Liver (tissue), 9 donors: ENCODE data around the gene C11orf24. TPM values are rescaled to one million over a fixed set of nuclear protein-coding genes. Genes with fewer than 3 reads are reported as not detected.

Source experiments
- DNase-seq: peaks from one replicate; pipeline ENCODE4 v3.0.0-alpha.2; 2017; ENCODE audit warnings: low spot score
- H3K27ac ChIP-seq, 2 donors: one replicate each; pipeline ENCODE4 v1.7.0; 2013; ENCODE audit warnings: inconsistent platforms in 2 of 2, low read length in 2 of 2, control low read depth in 1 of 2, low read depth in 1 of 2, mild to moderate bottlenecking in 1 of 2
- H3K27me3 ChIP-seq, 4 donors: one replicate each; pipeline versions ENCODE4 v1.6.1 to v1.7.0; 2013; ENCODE audit warnings: low read length in 3 of 4, inconsistent platforms in 1 of 4, mild to moderate bottlenecking in 1 of 4, moderate library complexity in 1 of 4; ENCODE audit not compliant: control insufficient read depth in 4 of 4, insufficient read depth in 4 of 4
- H3K36me3 ChIP-seq, 4 donors: one replicate each; pipeline versions ENCODE4 v1.6.1 to v1.7.0; 2013; ENCODE audit warnings: low read length in 3 of 4, mild to moderate bottlenecking in 3 of 4, low read depth in 1 of 4, moderate library complexity in 1 of 4; ENCODE audit not compliant: control insufficient read depth in 4 of 4, insufficient read depth in 3 of 4
- H3K4me1 ChIP-seq, 4 donors: one replicate each; pipeline versions ENCODE4 v1.6.1 to v1.7.0; 2013; ENCODE audit warnings: low read length in 3 of 4, mild to moderate bottlenecking in 3 of 4, moderate library complexity in 1 of 4; ENCODE audit not compliant: control insufficient read depth in 4 of 4, insufficient read depth in 4 of 4
- H3K4me3 ChIP-seq, 3 donors: one replicate each; pipeline versions ENCODE4 v1.6.1 to v1.7.0; 2013; ENCODE audit warnings: low read length in 3 of 3, control low read depth in 1 of 3, low read depth in 1 of 3, mild to moderate bottlenecking in 1 of 3
- H3K9ac ChIP-seq, 2 donors: one replicate each; pipeline ENCODE4 v1.7.0; 2013; ENCODE audit warnings: low read length in 2 of 2, mild to moderate bottlenecking in 2 of 2, moderate library complexity in 2 of 2, control low read depth in 1 of 2, low read depth in 1 of 2
- H3K9me3 ChIP-seq, 4 donors: one replicate each; pipeline versions ENCODE4 v1.6.1 to v1.7.0; 2013; ENCODE audit warnings: low read length in 3 of 4; ENCODE audit not compliant: control insufficient read depth in 4 of 4
- FOXA1 ChIP-seq: IDR thresholded peaks from 2 replicates; pipeline ENCODE4 v1.6.1; 2016; ENCODE audit warnings: antibody characterized with exemption
- FOXA2 ChIP-seq: IDR thresholded peaks from 2 replicates; pipeline ENCODE4 v1.6.1; 2016; ENCODE audit warnings: antibody characterized with exemption
- GABPA ChIP-seq, 2 donors: IDR thresholded peaks in 1 of 2; conservative IDR thresholded peaks in 1 of 2; 2 replicates each; pipeline ENCODE4 v1.6.1; 2016; ENCODE audit warnings: antibody characterized with exemption in 2 of 2, mild to moderate bottlenecking in 1 of 2, moderate library complexity in 1 of 2
- HNF4A ChIP-seq, 2 donors: conservative IDR thresholded peaks; 2 replicates each; pipeline ENCODE4 v1.6.1; 2016; ENCODE audit warnings: antibody characterized with exemption in 2 of 2, mild to moderate bottlenecking in 2 of 2
- RAD21 ChIP-seq, 2 donors: IDR thresholded peaks; 2 replicates each; pipeline ENCODE4 v1.6.1; 2016; ENCODE audit warnings: antibody characterized with exemption in 2 of 2, mild to moderate bottlenecking in 2 of 2
- RXRA ChIP-seq, 2 donors: IDR thresholded peaks; 2 replicates each; pipeline ENCODE4 v1.6.1; 2017 to 2018; ENCODE audit warnings: antibody characterized with exemption in 2 of 2, mild to moderate bottlenecking in 1 of 2
- TAF1 ChIP-seq: conservative IDR thresholded peaks from 2 replicates; pipeline ENCODE4 v1.6.1; 2016; ENCODE audit warnings: antibody characterized with exemption, mild to moderate bottlenecking
- ZBTB33 ChIP-seq: IDR thresholded peaks from 2 replicates; pipeline ENCODE4 v1.6.1; 2016; ENCODE audit warnings: antibody characterized with exemption
- WGBS: extraction: QIAGEN DNeasy Blood & Tissue Kit; methylation state at CpG from one replicate; pipeline ENCODE4 v1.1.7; 2013; 5-methylcytosine and 5-hydroxymethylcytosine counted together
- polyA plus RNA-seq, 2 donors: library from polyadenylated mRNA; stranded (reverse) in 1 of 2; unstranded in 1 of 2; fragments of 200-250 nt in 1 of 2; fragments of >200 nt in 1 of 2; fragmentation: Nextera tagmentation in 1 of 2; extraction: Ambion mirVana in 1 of 2; gene quantifications; one replicate each; pipeline versions ENCODE4 v1.2.1 to v1.2.3, GENCODE V29; 2013 to 2015
- total RNA-seq, 2 donors: library from RNA; depleted of rRNA; stranded (reverse); fragments of >200 nt; gene quantifications; one replicate each; pipeline ENCODE4 v1.2.3, GENCODE V29; 2014
- donor health status: healthy.
- donor health status: healthy.
- donor health status: healthy.
- donor health status: healthy.
- donor health status: healthy.

Gene C11orf24
- total and polyA plus RNA-seq, 4 donors = 7.8 to 50.3 (median 32.0) TPM

- Histone ChIP-seq H3K4me1 (peaks cover 2 to 32% (median 13%) of the 10 kb centered on the region in 4 donors), H3K4me3 (no peak overlapping the region), H3K27ac (no peak overlapping the region)
Measured at GRCh38 chr11:68266936-68267880, 4.6 kb downstream of the C11orf24 start.

GRCh38 chr11:68266121-68266891 lies 5.5 kb downstream of the C11orf24 start:
- no peaks in the 10 kb centered on the region for H3K27me3 ChIP-seq
- no peak overlapping the region for H3K4me3 ChIP-seq
- no peak for DNase-seq
- peaks cover 10 to 61% (median 52%) of the 10 kb centered on the region in 4 donors for H3K36me3 ChIP-seq
- peaks cover 2 to 31% (median 13%) of the 10 kb centered on the region in 4 donors for H3K4me1 ChIP-seq
- no peak for TF ChIP-seq TAF1
- no peak for TF ChIP-seq RAD21 (IDR thresholded peaks at IDR 0.05)
- TF ChIP-seq HNF4A (conservative IDR thresholded peaks at IDR 0.05) = no peak
- H3K27ac ChIP-seq = no peak overlapping the region
- 92% methylated on average over 16 of the region's 16 CpGs for WGBS
- no peaks in the 10 kb centered on the region for H3K9me3 ChIP-seq
- no peak overlapping the region for H3K9ac ChIP-seq

More at GRCh38 chr11:68266936-68267880, 4.6 kb downstream of the C11orf24 start:
- WGBS = 97% methylated on average over 12 of the region's 12 CpGs
- DNase-seq = no peak
- H3K9ac ChIP-seq = no peak overlapping the region
- H3K36me3 ChIP-seq = peaks cover 10 to 52% (median 44%) of the 10 kb centered on the region in 4 donors
- H3K9me3 ChIP-seq = no peaks in the 10 kb centered on the region
- TF ChIP-seq FOXA2 (no peak), RXRA (IDR thresholded peaks at IDR 0.05) (no peak), ZBTB33 (no peak)
- H3K27me3 ChIP-seq = no peaks in the 10 kb centered on the region

- Histone ChIP-seq H3K27ac (no peak overlapping the region), H3K36me3 (peaks cover 13 to 68% (median 55%) of the 10 kb centered on the region in 4 donors), H3K9me3 (no peaks in the 10 kb centered on the region), H3K4me1 (peaks cover 2 to 19% (median 8%) of the 10 kb centered on the region in 4 donors), H3K27me3 (no peaks in the 10 kb centered on the region), H3K4me3 (no peak overlapping the region), H3K9ac (no peak overlapping the region)
- DNase-seq = no peak
- 94% methylated on average over 13 of the region's 13 CpGs for WGBS
- TF ChIP-seq GABPA (IDR thresholded peaks at IDR 0.05 in 1 of 2, conservative IDR thresholded peaks at IDR 0.05 in 1 of 2) (no peak), FOXA1 (no peak), RAD21 (IDR thresholded peaks at IDR 0.05) (no peak)
Measured at GRCh38 chr11:68264741-68265540, 6.8 kb downstream of the C11orf24 start.
